ENCODE data around the gene SDHC.
"Not testable (repeated sequence)": the region's sequence is repeated elsewhere in the genome, so short reads cannot be mapped to it uniquely, and the experiment has no call there.

SDHC gene

GRCh38 chr1:161311595-161312181 lies 2.5 kb upstream of the SDHC start:
- DNase-seq: no peak

GRCh38 chr1:161313554-161314200 lies 504 bp upstream of the SDHC start:
- no peak for DNase-seq

DNA sequence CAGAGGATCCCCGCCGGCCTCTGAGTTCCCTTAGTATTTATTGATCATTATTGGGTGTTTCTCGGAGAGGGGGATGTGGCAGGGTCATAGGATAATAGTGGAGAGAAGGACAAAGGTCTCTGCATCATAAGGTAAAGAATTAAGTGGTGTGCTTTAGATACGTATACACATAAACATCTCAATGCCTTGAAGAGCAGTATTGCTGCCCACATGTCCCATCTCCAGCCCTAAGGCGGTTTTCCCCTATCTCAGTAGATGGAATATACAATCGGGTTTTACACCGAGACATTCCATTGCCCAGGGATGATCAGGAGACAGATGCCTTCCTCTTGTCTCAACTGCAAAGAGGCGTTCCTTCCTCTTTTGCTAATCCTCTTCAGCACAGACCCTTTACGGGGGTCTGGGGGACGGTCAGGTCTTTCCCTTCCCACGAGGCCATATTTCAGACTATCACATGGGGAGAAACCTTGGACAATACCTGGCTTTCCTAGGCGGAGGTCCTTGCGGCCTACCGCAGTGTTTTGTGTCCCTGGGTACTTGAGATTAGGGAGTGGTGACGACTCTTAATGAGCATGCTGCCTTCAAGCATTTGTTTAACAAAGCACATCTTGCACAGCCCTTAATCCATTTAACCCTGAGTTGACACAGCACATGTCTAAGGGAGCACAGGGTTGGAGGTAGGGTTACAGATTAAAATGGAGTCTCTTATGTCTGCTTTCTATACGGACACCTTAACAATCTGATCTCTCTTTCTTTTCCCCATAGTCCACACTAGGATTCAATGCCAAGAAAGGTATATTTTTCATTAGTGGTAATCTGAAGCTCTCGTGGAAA lies 1.9 kb downstream of the SDHC start:
- not testable (repeated sequence) for DNase-seq

- peak; percentile 8 for DNase-seq
Measured at GRCh38 chr1:161324020-161324419, 9.8 kb downstream of the SDHC start.

- no peak for DNase-seq
Measured at GRCh38 chr1:161330346-161330745, 16.2 kb downstream of the SDHC start.

GRCh38 chr1:161333166-161333565 lies 19.0 kb downstream of the SDHC start:
- DNase-seq: no peak

- no peak for DNase-seq
Measured at GRCh38 chr1:161335796-161336195, 21.6 kb downstream of the SDHC start.

GRCh38 chr1:161342177-161342576 lies 28.0 kb downstream of the SDHC start:
- DNase-seq: no peak

DNA sequence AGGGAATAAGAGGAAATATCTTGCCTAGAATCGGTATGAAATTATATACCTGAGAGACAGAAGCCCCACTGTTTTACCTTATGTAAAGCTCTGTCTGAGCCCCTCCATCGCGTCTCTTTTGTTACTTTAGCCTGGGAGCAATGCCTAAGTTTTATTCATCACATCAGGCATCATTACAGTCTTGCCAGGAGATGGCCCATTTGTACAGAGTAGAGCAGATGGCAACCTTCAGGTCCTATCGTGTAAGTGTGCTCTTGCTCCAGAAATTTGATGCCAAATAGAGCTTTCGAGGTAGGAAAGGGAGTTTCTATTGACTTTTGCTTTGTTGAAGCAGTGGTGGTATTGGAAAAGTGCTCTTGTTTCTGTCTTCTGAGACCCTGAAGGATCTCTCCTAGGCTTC lies 28.6 kb downstream of the SDHC start:
- no peak for DNase-seq

DNA sequence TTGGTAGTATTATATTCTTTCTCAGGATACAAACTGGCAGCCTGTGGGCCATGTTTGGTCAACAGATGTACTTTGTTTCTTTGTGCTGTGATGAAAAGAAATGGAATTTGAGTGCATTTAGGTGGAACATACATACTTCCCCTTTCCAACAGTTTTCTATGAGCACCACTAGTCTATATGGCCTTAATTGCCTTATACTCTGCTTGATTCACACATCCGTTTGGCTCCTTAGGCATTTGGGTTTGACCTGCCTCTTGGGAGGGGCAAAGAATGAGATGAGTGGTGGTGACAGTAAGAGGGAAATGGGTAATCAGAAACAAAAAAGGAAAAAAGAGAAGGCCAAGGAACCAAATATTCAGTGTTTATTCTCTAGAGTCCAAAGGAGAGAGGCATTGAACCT lies 36.5 kb downstream of the SDHC start:
- DNase-seq: no peak

GRCh38 chr1:161351482-161351881 lies 37.3 kb downstream of the SDHC start:
- no peak for DNase-seq

DNA sequence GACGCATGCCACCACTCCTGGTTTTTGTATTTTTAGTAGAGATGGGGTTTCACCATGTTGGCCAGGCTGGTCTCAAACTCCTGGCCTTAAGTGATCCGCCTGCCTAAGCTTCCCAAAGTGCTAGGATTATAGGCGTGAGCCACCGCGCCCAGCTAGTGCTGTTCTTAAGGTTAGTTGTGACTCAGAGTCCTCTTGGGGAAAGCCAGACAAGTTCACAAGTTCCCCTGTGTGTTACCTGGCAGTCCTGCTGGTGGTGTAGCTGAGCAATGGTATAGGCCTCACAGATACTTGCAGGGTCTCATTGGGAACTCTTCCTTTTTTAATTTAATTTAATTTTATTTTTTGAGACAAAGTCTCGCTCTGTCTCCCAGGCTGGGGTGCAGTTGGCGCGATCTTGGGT lies 42.9 kb downstream of the SDHC start:
- no peak for DNase-seq

DNA sequence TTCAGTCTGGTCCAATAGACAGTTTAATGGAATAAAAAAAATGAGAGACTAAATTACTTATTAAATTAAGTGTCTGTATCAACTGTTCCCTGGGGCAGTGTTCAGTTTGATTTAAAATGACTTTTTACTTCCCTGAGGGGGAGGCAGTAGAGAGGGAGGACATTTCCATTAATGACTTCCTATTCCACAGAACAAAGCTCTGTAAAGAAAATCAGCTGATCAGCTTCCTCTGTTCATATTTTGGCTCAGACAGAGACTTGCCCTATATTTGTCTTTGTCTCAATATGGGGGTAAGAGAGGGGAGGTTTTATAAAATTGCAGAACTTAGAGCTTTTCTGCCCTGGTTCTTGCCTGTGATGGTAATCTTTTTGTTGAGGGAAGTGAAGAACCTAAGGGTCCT lies 45.1 kb downstream of the SDHC start:
- DNase-seq: no peak

DNA sequence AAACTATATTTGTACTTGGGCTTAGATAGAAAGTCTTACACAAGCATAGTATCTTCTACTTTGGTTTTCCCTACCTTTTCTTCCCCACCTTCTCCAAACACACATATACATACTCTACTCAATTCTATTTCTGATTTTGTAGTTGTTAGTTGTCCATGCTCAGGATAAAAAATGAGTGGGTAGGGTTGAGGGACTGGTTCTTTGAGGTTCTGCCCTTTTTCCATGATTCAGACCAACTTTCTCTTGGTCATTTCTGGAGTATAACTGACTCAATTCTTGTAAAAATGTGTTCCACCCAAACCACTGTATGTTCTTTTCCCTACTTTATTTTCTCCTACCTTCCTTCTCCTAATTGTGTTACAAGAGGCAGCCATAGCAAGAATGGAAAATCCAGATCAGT lies 50.2 kb downstream of the SDHC start:
- DNase-seq: no peak

DNA sequence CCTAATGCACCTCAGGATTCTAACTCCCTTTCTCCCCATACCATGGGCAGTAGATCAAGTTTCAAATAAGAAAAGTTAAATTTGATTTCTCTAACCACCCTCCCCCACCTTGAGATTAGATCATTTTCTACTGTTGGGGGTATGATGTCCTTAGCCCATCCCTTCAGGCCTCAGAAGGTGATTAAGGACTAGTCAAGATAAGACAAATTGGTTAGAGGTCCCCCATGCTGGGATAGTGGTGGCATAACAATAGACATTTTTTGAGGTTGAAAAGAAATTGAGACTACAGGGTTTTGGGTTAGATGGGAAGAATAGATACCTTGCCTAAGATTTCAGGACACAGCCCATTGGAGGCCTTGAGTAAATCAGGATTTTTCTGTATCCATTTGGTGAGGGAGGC lies 51.0 kb downstream of the SDHC start:
- no peak for DNase-seq

DNA sequence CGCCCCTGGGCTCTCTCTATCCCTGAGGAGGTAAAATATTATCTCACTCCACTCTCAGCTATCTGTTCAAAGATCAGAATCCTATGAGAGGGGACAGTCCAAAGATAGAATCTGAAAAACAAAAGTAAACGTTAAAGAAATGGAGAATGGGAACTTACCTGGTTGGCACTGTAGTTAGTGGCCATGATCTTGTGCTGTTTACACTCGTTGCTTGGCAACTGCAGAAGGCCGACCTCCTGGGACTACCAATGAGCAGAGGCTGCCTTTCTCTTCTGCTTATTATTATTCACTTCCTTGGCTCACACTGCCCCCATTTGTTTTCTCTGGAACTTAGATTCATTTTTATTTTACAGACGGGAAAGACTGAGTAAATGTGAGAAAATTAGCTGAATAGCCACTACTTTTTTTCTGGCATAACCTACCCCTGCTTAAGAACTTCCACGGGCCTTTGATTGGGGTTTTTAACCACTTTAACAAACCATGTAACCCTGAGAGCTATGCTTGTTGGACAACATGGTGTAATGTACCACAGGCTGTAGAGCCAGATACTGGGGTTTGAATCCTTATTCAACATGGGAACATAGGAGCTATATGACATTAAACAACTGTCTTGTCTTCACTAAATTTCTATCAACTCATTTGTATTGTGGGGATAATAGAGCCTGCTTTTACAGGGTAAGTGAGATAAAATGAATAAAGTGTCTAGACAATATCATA lies 53.7 kb downstream of the SDHC start, which contains the start of gene CFAP126:
Gene CFAP126 (minus strand): TSS at position 193 of the 717 bp plus-strand sequence. CDS start 8 bp downstream, at position 185.
- peak; percentile 81 for DNase-seq

GRCh38 chr1:161373442-161373841 lies 59.3 kb downstream of the SDHC start:
- no peak for DNase-seq

DNA sequence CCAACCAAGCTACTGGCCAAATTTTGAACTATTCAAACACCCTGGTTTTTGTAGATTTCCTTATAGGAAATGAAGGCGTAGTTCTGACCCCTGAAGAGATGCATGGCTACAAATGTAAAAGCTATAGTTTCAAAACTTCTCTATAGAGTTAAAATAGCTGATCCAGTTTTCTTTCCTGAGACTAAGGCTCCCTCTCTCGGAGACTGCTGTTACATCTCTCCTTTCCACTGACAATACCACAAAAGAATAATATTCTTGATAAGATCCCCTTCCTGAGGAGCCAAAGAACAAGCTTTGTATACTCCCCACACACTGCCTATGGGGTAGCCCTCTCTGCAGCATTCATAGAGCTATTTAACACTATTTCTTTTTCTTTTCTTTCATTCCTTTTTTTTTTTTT lies 60.2 kb downstream of the SDHC start:
- no peak for DNase-seq

- no peak for DNase-seq
Measured at GRCh38 chr1:161378014-161378413, 63.8 kb downstream of the SDHC start.

DNA sequence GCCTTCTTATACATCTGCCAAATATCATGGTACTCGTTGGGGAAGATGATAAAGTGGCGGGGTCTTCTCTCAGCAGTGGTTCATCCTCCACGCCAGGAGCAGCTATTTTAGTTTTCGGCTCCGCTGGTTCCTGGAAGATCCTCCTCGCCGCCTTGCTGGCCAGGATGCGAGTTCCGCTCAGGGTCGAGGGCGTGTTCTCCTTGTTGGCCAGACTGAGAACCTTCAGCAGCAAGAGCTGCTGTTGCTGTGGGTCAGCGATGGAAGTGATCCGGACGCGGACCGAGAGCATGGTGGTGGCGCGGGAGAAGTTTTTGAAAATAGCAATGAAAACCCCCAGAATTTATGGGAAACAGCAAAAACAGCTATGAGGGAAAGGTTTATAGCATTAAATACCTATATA lies 64.9 kb downstream of the SDHC start:
- DNase-seq: no peak

DNA sequence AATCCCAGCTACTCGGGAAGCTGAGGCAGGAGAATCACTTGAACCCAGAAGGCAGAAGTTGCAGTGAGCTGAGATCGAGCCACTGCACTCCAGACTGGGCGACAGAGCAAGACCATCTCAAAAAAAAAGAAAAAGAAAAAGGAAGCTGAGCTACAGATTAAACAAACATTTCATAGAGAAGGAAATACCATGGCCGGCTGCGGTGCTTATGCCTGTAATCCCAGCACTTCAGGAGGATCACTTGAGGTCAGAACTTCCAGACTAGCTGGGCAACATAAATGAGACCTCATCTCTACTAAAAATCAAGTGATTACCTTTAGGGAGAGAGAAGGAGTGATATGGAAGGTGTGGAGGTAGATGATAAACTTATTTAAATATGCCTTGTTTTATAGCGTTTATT lies 67.5 kb downstream of the SDHC start:
- no peak for DNase-seq

GRCh38 chr1:161382214-161383019 lies 68.2 kb downstream of the SDHC start:
- DNase-seq: no peak

DNA sequence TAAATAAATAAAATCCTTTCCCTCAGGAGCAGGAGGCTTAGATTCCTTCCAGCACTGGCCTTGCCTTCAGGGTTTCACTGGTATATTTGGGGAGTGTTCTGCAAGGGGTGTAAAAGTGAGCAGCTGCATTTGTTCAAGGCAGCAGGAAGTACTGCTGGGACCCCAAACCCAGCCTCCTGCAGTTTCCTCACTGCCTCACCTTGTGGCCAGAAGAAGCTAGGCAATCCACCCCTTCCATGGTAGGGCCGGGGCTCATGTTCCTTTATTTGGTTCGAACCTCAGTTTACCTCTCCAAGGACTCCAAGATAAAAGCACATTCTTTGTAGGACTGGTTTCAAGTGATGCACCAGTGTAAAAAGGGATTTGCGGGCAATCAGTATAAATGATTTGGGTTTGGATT lies 74.5 kb downstream of the SDHC start:
- no peak for DNase-seq
